ENCODE data around the gene ANKRD6.

Gene ANKRD6

DNA sequence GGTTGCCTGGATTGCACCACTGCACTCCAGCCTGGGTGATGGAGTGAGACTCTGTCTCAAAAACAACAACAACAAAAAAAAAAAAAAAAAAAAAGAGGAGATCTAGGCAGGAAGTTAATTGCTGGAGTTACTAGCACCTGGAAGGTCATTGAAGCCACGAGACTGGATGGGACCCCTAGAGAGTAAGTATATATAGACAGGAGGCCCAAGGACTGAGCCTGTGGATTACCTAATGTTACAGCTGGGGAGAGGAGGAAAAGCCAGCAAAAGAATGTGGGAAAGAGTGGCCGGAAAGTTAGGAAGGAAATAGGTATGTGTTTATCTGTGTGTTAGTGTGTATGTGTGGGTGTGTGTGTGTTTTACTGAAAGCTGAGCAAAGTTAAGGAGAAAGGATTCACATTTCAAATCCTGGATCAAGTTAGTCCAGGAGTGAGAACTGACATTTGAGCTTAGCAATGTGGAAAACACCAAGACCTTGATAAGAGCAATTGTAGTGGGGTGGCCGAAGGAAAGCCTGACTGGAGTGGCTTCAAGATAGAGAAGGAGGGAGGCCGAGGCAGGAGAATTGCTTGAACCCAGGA is 38.4 kb downstream of the ANKRD6 start:
- DNase-seq (ENCODE audit: low spot score), result no peak

DNA sequence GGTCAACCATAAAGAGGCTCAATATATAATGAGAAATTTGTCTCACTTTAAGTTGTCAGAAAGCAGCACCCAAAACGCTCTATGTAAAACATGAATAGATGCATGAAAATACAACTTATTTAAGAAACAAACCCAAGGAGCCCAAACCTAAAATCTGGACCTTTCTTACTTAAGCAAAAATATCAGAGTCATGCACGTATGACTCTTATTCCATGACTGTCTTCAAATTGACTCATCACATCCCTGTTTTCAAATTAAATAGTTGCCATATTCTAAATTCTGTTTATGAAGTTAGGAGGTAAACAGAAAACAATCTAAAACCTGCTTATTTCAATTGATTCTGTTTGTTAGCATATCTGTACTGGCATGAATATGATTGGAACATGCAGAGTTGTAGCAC is 42.1 kb downstream of the ANKRD6 start:
- peak; percentile 51 for DNase-seq (ENCODE audit: low spot score)

GRCh38 chr6:89475634-89476033 is 42.7 kb downstream of the ANKRD6 start:
- no peak for DNase-seq (ENCODE audit: low spot score)

GRCh38 chr6:89479897-89480296 is 46.9 kb downstream of the ANKRD6 start:
- no peak for DNase-seq (ENCODE audit: low spot score)

- DNase-seq (ENCODE audit: low spot score), result no peak
These were observed 48.7 kb downstream of the ANKRD6 start for GRCh38 chr6:89481695-89482094.

GRCh38 chr6:89482126-89482525 is 49.2 kb downstream of the ANKRD6 start:
- no peak for DNase-seq (ENCODE audit: low spot score)

DNA sequence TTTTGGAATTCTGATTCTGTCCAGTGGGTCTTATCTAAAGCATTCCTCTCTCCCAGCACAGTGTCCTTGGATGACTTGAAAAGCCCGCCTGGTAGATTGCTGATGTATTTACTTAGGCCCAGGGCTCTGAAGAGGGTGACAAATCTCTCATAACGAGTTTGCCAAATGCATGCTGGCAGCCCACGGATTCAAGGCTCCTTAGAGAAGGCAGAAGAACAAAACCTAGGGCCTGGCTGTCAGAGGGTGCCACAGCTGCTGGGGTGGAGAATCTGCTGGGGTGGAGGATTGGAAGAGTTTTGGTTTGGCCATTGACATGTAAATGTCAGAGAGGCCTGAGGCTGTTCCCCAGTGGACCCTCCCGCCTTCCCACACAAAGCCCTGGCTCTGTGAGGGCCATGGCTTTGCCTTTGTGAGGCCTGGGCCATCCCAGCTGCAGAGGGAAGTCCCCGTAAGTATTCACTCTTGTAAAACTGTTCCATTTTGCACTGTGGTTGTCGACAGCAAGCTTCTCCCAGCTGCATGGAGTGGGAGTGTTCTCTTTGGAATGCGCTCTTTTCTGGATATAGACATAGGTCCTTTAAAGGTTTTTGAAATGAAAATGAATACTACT is 50.3 kb downstream of the ANKRD6 start:
- no peak for DNase-seq (ENCODE audit: low spot score)

DNA sequence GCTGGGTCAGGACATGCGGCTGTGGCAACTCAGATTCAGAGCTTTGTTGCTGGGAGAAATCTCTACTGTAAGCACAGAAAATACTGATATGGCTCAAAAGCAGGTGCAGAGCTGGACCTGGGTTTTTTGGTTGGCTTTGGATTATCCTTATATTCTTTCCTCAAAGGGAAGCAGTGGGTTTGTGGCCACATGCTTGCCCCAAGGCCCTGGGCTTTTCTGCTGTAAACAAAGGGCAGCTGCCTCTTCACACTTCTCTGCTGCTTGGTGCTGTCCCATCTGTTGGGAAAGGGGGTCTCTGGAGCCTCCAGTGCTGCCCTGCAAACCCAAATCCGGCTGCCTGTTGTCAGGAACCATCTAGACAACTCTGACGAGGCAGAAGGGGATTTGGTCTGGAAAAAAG is 52.4 kb downstream of the ANKRD6 start:
- DNase-seq (ENCODE audit: low spot score), result no peak

GRCh38 chr6:89487864-89488263 is 54.9 kb downstream of the ANKRD6 start:
- DNase-seq (ENCODE audit: low spot score), result no peak

DNA sequence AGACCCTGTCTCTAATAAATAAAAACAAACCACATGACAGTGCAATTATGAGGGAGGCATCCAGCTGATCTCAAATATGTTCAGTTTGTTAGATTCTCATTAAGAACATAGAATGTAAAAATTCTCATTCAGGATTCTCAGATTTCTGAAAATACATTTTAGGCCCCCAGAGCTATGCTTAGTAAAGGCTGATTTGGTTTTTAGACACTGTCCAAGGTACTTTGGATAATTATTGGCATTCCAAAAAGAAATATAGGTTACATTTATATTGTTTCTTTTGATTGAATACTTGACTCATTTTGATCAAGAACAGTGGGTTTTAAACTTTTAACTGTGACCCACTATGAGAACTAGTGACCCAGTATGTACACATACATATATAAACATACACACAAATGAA is 55.5 kb downstream of the ANKRD6 start:
- no peak for DNase-seq (ENCODE audit: low spot score)

- DNase-seq (ENCODE audit: low spot score), result no peak
These were observed 56.1 kb downstream of the ANKRD6 start for GRCh38 chr6:89489078-89489477.

DNA sequence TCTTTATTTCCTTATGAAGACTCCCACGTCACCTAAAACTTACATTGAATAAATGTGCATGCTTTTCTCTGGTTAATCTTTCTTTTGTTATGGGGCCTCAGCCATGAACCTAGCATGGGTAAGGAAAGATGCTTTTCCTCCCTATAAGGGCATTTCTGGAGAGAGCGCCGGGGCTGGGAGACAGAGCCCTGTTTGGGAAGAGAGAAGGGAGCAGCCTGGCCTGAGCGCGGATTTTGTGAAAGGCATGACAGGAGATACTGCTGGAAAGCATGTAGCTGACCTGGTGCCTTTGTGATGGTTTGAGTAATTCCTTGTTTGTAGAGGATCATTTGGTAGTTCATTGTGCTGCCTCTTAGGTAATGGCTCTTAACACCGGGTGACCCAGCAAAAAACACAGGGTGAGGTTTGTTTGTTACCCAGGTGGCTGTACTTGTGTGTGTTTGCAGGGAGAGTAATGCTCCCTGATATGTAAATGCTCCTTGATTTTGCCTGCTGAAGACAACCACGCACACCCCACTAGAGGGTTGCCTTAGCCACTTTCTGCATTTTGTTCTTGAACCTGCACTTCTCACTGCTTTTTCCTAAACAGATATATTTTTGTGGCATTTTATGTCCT is 59.2 kb downstream of the ANKRD6 start:
- DNase-seq (ENCODE audit: low spot score), result no peak

DNA sequence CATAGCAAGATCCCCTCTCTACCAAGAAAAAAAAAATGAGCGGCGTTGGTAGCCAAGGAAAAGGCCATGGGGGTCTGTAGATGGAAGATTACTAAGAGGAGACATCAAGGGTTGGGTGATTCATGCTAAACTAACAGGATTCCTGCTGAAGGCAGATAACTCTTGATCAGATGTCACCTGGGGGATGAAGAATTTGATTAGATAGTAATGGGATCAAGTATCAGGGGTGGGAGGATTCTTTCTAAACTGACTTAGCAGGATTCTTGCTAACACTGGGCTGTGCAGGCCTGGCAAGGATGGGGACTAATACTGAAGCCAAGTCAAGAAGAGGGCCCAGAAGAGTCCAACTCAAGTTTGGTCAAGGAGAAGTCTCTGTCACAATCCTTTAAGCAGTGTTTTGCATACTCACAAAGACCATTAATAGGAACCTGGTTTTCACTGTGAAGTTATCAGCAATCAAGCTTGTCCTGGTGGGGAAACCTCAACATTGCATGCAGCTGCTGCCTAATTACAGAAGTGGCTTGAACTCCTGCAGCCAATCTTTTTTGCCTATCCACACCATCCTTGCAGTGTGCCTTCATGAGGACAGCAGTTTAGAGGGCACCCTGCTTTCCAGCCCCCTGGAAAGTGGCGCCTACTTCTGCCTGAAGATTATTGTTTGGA is 61.3 kb downstream of the ANKRD6 start:
- DNase-seq (ENCODE audit: low spot score), result no peak

GRCh38 chr6:89495961-89496535 is 63.1 kb downstream of the ANKRD6 start:
- DNase-seq (ENCODE audit: low spot score), result no peak

- DNase-seq (ENCODE audit: low spot score), result no peak
These were observed 67.7 kb downstream of the ANKRD6 start for GRCh38 chr6:89500611-89501010.

GRCh38 chr6:89501222-89501621 is 68.3 kb downstream of the ANKRD6 start:
- DNase-seq (ENCODE audit: low spot score), result no peak

DNA sequence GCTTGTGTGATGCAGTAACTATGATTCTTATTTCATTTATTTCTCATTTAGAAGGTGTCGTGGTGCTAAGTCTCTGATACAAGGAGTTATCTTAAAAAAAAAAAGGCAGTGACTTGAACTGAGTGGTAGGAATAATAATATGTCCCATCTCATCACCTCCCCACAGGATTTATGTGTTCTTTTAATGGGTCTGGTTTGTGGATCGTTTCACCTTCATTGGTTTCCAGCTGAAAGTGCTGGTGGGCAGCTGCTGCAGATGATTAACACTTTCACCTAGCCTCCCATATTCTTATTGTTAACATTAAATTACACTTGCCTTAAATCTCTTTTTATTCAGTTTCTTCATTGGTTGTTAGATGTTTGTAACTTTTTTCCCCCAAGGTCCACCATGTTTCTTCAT is 68.8 kb downstream of the ANKRD6 start:
- DNase-seq (ENCODE audit: low spot score), result no peak

GRCh38 chr6:89503641-89504040 is 70.7 kb downstream of the ANKRD6 start:
- no peak for DNase-seq (ENCODE audit: low spot score)

DNA sequence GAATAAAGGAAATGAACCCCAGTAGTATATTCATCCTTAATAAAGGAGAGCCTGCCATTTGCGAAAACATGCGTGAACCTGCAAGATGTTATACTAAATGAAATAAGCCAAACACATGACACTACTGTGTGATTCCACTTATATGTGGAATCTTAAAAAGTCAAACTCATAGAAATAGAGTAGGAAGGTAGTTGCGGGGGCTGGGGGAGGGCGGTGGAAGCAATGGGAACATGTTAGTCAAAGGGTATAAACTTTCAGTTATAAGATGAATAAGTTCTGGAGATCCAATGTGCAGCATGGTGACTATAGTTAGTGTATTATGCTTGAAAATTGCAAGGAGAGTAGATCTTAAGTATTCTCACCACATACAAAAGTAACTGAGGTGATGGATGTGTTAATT is 72.9 kb downstream of the ANKRD6 start:
- no peak for DNase-seq (ENCODE audit: low spot score)

DNA sequence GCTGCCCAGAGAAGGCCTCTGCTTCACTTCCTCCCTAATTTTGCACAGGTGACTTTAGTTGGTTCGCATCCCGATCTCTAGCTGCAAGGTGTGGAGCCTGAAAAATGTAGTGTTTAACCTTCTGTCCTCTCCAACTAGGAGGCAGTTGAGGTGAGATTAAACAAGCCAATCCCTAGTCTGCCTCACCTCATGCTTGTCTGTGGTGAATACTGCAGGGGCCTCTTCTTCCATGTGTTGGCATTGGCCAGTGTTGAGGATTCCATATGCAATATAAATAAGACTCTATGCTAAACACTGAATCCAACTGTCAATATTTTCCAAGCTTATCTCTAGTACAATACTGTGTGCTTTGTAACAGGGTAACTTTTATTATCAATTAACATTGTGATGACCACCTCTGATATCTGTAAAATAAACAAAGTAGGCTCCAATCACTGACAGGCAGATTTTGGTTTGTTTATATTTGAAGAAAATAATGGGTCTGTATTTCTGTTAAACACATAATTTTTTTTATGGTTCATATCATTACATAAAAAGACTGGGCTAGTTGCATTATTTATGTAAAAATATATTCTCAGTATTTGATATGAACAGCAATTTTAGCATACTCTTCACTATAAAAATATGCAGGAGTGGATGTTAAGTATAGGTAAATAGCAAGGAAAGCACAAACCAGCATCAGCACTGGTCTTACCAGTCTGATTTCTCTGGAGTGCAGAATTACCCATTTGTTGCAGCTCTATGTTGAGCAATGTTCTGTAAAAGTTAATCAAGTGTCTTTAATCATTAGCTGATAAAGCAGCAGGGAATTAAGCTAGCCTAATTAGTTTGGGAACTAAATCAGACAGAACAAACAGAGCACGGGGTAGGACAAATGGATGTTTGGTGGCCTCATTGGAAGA is 74.0 kb downstream of the ANKRD6 start:
- DNase-seq (ENCODE audit: low spot score), result no peak

DNA sequence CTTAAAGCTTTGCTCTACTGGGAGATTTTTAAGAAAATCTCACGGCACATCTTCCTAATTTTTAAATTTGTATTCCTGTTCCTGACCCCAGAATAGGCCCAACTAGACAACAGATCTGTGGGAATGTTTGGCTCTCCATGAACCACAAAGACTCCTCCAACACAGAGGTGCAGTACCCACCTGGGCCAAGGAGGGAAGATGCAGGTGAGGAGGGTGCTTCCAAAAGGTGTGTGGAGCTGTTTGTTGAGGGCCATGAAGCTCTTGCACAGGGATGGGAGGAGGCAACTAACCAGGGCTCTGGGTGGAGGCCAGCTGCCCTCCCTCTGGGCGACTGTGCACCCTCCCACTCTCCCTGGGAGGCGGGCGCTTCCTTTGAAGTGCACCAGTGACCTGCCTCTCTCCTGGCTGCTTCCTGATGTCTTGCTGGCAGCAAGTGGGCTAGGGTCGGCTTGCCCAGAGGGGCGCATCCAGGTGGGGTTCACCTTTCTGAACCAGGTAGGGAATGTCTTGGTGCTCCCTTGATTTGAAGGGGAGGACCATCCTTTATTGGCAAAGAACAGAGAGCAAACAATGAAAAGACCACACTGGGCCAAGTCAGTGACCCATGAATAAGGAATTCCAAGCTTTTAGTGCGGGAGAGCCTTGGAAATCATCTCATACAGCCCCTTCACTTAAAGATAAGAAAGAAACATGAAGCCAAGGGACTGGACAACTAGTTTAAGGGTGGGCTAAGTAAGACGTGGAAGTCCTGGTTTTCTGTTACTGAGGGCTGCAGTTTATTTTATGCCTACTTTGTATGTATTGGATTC is 76.0 kb downstream of the ANKRD6 start:
- DNase-seq (ENCODE audit: low spot score), result no peak

All from RKO (cell line).